Endothelial cell of umbilical vein (primary cell): ENCODE data around the gene SMCO3. TPM values are rescaled to one million over a fixed set of nuclear protein-coding genes. Genes with fewer than 3 reads are reported as not detected.
A peak's percentile ranks its signal among the peaks of the same experiment; 100 is the strongest.

Experiments
- BruUV-seq: library from RNA; stranded (reverse); fragments of 400-500 nt; replicated peaks from 2 replicates; lab custom pipeline; 2021; lab: Mats Ljungman, UMichigan
- CTCF ChIA-PET: fragments of 300-600, 350-600 bp; sonication (Branson Sonifier 250); formaldehyde crosslinking; loops from one replicate; lab custom pipeline; 2021; ENCODE audit warnings: antibody characterized with exemption, inconsistent platforms; lab: Charles Lee
- POLR2A ChIA-PET: fragments of 300-600, 350-600 bp; sonication (Branson Sonifier 250); formaldehyde crosslinking; loops from one replicate; lab custom pipeline; 2021; ENCODE audit warnings: antibody characterized with exemption, inconsistent platforms; lab: Charles Lee
- DNase-seq: peaks from one replicate; pipeline ENCODE4 v3.0.0-alpha.2; 2011; ENCODE audit warnings: low read depth, low spot score
- FAIRE-seq: peaks from 2 replicates; lab custom pipeline; 2011; peaks lifted over from hg19 to GRCh38; lab: Jason Lieb, UNC
- H2AFZ ChIP-seq: 2 replicates; pipeline ENCODE4 v1.6.0; 2012; ENCODE audit warnings: low read depth, low read length, control low read depth, inconsistent platforms
- H3K27ac ChIP-seq: 2 replicates; pipeline ENCODE4 v1.5.1; 2011; ENCODE audit warnings: low read depth, mild to moderate bottlenecking, control low read depth, low read length, moderate library complexity; ENCODE audit not compliant: insufficient read depth
- H3K27me3 ChIP-seq, 2 experiments: 2 replicates each; pipeline versions ENCODE4 v1.6.0 to v1.6.1; 2011; ENCODE audit warnings: low read length in 2 of 2, mixed read lengths in 1 of 2; ENCODE audit not compliant: control insufficient read depth in 2 of 2, insufficient read depth in 2 of 2
- H3K36me3 ChIP-seq, 2 experiments: 2 replicates in 1 of 2; 3 replicates in 1 of 2; pipeline ENCODE4 v1.5.1; 2011; ENCODE audit warnings: low read length in 2 of 2, mild to moderate bottlenecking in 1 of 2, moderate library complexity in 1 of 2; ENCODE audit not compliant: control insufficient read depth in 2 of 2, insufficient read depth in 2 of 2; ENCODE audit errors: extremely low read depth in 1 of 2
- H3K4me1 ChIP-seq: 3 replicates; pipeline ENCODE4 v1.5.1; 2011; ENCODE audit warnings: mild to moderate bottlenecking, low read length; ENCODE audit not compliant: control insufficient read depth, insufficient read depth; ENCODE audit errors: extremely low read depth
- H3K4me2 ChIP-seq: 2 replicates; pipeline ENCODE4 v1.6.1; 2011; ENCODE audit warnings: low read length, control low read depth, mixed read lengths; ENCODE audit not compliant: insufficient read depth
- H3K4me3 ChIP-seq, 3 experiments: fragments of 200-600 bp in 1 of 3; sonication (generic), shearing (Covaris generic) in 1 of 3; replicated peaks in 1 of 3; 2 replicates each; pipeline ENCODE4 v1.5.1; 2011 to 2016; ENCODE audit warnings: control low read depth in 3 of 3, low read length in 3 of 3, mild to moderate bottlenecking in 2 of 3, inconsistent platforms in 1 of 3, low read depth in 1 of 3, moderate library complexity in 1 of 3; ENCODE audit not compliant: insufficient read depth in 1 of 3
- H3K79me2 ChIP-seq: 2 replicates; pipeline ENCODE4 v1.6.0; 2012; ENCODE audit warnings: low read length, inconsistent platforms; ENCODE audit not compliant: control insufficient read depth, insufficient read depth
- H3K9ac ChIP-seq: replicated peaks from 2 replicates; pipeline ENCODE3; 2011; ENCODE audit warnings: low read length, control low read depth; ENCODE audit not compliant: insufficient read depth; ENCODE audit errors: extremely low read depth
- H3K9me1 ChIP-seq: replicated peaks from 3 replicates; pipeline ENCODE4 v1.6.0; 2011; ENCODE audit warnings: mild to moderate bottlenecking, low read length; ENCODE audit not compliant: control insufficient read depth, insufficient read depth; ENCODE audit errors: extremely low read depth
- H3K9me3 ChIP-seq: replicated peaks from 2 replicates; pipeline ENCODE4 v1.5.1; 2012; ENCODE audit warnings: low read length, inconsistent platforms; ENCODE audit not compliant: control insufficient read depth, insufficient read depth
- H4K20me1 ChIP-seq: replicated peaks from 2 replicates; pipeline ENCODE3; 2011; ENCODE audit warnings: mild to moderate bottlenecking, low read length; ENCODE audit not compliant: control insufficient read depth, insufficient read depth; ENCODE audit errors: extremely low read depth
- EZH2 ChIP-seq: IDR thresholded peaks from 2 replicates; pipeline ENCODE4 v1.6.1; 2012; ENCODE audit warnings: borderline replicate concordance, low read depth, mild to moderate bottlenecking, moderate library complexity, low read length, inconsistent platforms; ENCODE audit not compliant: severe bottlenecking
- FOS ChIP-seq: IDR thresholded peaks from 2 replicates; pipeline ENCODE4 v1.6.1; 2011; ENCODE audit warnings: mild to moderate bottlenecking, low read length, moderate library complexity, borderline replicate concordance; ENCODE audit not compliant: insufficient read depth
- GATA2 ChIP-seq: IDR thresholded peaks from 2 replicates; pipeline ENCODE4 v1.7.0; 2011; ENCODE audit warnings: low read depth, mild to moderate bottlenecking, moderate library complexity, mixed read lengths, low read length; ENCODE audit not compliant: insufficient read length, insufficient read depth
- JUN ChIP-seq: IDR thresholded peaks from 2 replicates; pipeline ENCODE4 v1.6.1; 2011; ENCODE audit warnings: borderline replicate concordance, low read depth; ENCODE audit not compliant: insufficient read length, insufficient read depth
- MYC ChIP-seq: IDR thresholded peaks from one replicate; pipeline ENCODE4 v1.6.1; 2011; ENCODE audit warnings: mild to moderate bottlenecking, low read depth, low read length
- POLR2A ChIP-seq: IDR thresholded peaks from 2 replicates; pipeline ENCODE4 v1.6.1; 2012; ENCODE audit warnings: low read depth, mild to moderate bottlenecking, control low read depth, low read length
- POLR2AphosphoS5 ChIP-seq: IDR thresholded peaks from 2 replicates; pipeline ENCODE4 v1.6.1; 2012; ENCODE audit warnings: low read depth, mild to moderate bottlenecking, control low read depth, low read length, moderate library complexity; ENCODE audit not compliant: insufficient read depth
- dilution Hi-C: fragments of 300-500 bp; cut with MboI; formaldehyde crosslinking; loops from one replicate; pipeline ENCODE4 v1.15.0; 2019; ENCODE audit warnings: low sequenced_read_pairs; ENCODE audit not compliant: extremely low pct_ligation_motif_present
- intact Hi-C: fragments of 100-400 bp; cut with micrococcal nuclease; formaldehyde crosslinking; loops from one replicate; pipeline ENCODE4 v1.10.0; 2022
- polyA plus RNA-seq, 4 experiments: library from polyadenylated mRNA; depleted of rRNA in 3 of 4; stranded (reverse) in 3 of 4; unstranded in 1 of 4; fragments of >200 nt; gene quantifications; 2 replicates each; pipeline versions ENCODE4 v1.2.1 to v1.2.3, GENCODE V29; 2011 to 2012; ENCODE audit warnings: missing spikeins in 1 of 4
- total RNA-seq: library from RNA; stranded (reverse); gene quantifications from 2 replicates; pipeline ENCODE4 v1.2.3, GENCODE V29; 2021
- TF ChIP-seq, protein P1 (sequence below): IDR thresholded peaks from 2 replicates; pipeline ENCODE4 v1.6.1; 2011; ENCODE audit not compliant: insufficient read depth, insufficient read length
- TF ChIP-seq, protein P2 (sequence below), 2 donors: IDR thresholded peaks; 1 replicate in 1 of 2; 2 replicates in 1 of 2; pipeline ENCODE4 v1.5.1; 2011; ENCODE audit warnings: low read length in 2 of 2, mild to moderate bottlenecking in 2 of 2, moderate library complexity in 2 of 2, control low read depth in 1 of 2, inconsistent platforms in 1 of 2, low read depth in 1 of 2; ENCODE audit not compliant: insufficient read depth in 1 of 2; ENCODE audit errors: extremely low read depth in 1 of 2

SMCO3 gene
- total and polyA plus RNA-seq, 2 donors (not counting 3 experiments of a cell fraction or from before 2014, with no cell fraction given), result 0.33 to 0.35 TPM

DNA sequence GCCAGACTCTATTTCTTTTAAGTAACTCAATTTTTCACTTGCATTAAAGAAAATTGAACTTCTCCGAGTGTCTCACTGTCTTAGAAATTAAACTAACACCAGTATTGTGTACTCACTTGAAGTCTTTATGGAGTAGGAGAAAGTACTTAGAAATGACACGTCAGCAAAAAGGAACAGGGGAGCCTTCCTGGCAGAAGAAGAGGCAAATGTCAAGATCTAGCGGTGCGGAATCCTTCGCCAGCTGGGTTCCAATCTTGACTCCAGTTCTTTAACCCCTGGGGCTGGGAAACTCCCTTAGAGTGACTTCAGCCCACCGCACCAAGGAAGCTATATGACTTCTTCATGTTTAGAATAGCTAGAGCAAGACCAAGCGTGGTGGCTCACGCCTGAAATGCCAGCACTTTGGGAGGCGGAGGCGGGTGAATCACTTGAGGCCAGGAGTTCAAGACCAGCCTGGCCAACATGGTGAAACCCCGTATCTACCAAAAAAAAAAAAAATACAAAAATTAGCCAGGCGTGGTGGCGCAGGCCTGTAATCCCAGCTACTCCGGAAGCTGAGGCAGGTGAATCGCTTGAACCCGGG is 45.1 kb downstream of the SMCO3 start:
- no peaks in the 10 kb centered on the region for H3K36me3 ChIP-seq
- peak overlapping the region; percentile 59 for H3K4me2 ChIP-seq
- BruUV-seq, result no TSS peak
- H3K4me1 ChIP-seq, result peaks cover 7% of the 10 kb centered on the region
- no peaks in the 10 kb centered on the region for H3K79me2 ChIP-seq
- H3K27me3 ChIP-seq, result no peaks in the 10 kb centered on the region
- ChIA-PET CTCF (interaction anchor here (1.0 to 3.3 kb wide), 8 partner anchors 13 to 531 kb away, joined by 3 to 22 read pairs (median 10); partner anchors contain the start of genes ART4, C12orf60, RERG and WBP11), POLR2A (interaction anchor here (1.5 kb wide), 1 partner anchor 36 kb away, joined by 3 read pairs; no protein-coding TSS in a partner anchor)
- no peaks in the 10 kb centered on the region for H3K9me3 ChIP-seq
- H2AFZ ChIP-seq, result peak overlapping the region; percentile 52
- no peaks in the 10 kb centered on the region for H3K9me1 ChIP-seq
- dilution Hi-C loops, result no loop called here
- TF ChIP-seq EZH2, result no peak
- TF ChIP-seq POLR2A, result no peak
- TF ChIP-seq, protein P1, sequence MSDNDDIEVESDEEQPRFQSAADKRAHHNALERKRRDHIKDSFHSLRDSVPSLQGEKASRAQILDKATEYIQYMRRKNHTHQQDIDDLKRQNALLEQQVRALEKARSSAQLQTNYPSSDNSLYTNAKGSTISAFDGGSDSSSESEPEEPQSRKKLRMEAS, result no peak
- TF ChIP-seq, protein P2, sequence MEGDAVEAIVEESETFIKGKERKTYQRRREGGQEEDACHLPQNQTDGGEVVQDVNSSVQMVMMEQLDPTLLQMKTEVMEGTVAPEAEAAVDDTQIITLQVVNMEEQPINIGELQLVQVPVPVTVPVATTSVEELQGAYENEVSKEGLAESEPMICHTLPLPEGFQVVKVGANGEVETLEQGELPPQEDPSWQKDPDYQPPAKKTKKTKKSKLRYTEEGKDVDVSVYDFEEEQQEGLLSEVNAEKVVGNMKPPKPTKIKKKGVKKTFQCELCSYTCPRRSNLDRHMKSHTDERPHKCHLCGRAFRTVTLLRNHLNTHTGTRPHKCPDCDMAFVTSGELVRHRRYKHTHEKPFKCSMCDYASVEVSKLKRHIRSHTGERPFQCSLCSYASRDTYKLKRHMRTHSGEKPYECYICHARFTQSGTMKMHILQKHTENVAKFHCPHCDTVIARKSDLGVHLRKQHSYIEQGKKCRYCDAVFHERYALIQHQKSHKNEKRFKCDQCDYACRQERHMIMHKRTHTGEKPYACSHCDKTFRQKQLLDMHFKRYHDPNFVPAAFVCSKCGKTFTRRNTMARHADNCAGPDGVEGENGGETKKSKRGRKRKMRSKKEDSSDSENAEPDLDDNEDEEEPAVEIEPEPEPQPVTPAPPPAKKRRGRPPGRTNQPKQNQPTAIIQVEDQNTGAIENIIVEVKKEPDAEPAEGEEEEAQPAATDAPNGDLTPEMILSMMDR (IDR thresholded peaks at IDR 0.05; ENCODE audit: extremely low read depth in 1 of 2, insufficient read depth in 1 of 2, low read depth in 1 of 2, low read length in 2 of 2), result no peak
- no peak for TF ChIP-seq FOS
- no peak for TF ChIP-seq JUN
- no peak for TF ChIP-seq POLR2AphosphoS5
- TF ChIP-seq GATA2, result no peak
- TF ChIP-seq MYC, result no peak
- H3K4me3 ChIP-seq, result peak overlapping the region in 2 of 3 experiments; percentile 70 to 82
- FAIRE-seq (no peak), DNase-seq (no peak)
- no peak overlapping the region for H3K9ac ChIP-seq
- intact Hi-C loops, result no loop called here
- no peaks in the 10 kb centered on the region for H4K20me1 ChIP-seq
- H3K27ac ChIP-seq, result no peak overlapping the region
